Left lung (tissue), 10 donors: ENCODE data around the gene ASB6. TPM values are rescaled to one million over a fixed set of nuclear protein-coding genes. Genes with fewer than 3 reads are reported as not detected.
A peak's percentile ranks its signal among the peaks of the same experiment; 100 is the strongest.

ENCODE experiments used
- ATAC-seq: fragments of 200-7000 bp; cut with Tn5 transposase; one replicate; pipeline ENCODE4 v1.9.1; 2020; ENCODE audit warnings: moderate library complexity
- DNase-seq, 4 donors: peaks; one replicate each; pipeline ENCODE4 v3.0.0-alpha.2; 2013 to 2020
- H3K27ac ChIP-seq, 2 donors: fragments of 200-600 bp; sonication (generic) in 1 of 2; one replicate each; pipeline versions ENCODE4 v1.5.0 to v1.8.0; 2020 to 2021
- H3K27me3 ChIP-seq, 2 donors: fragments of 200-600 bp; sonication (generic) in 1 of 2; one replicate each; pipeline versions ENCODE4 v1.5.0 to v1.8.0; 2020 to 2021
- H3K36me3 ChIP-seq, 2 donors: fragments of 200-600 bp; sonication (generic) in 1 of 2; one replicate each; pipeline versions ENCODE4 v1.5.0 to v1.8.0; 2020 to 2021
- H3K4me1 ChIP-seq, 2 donors: fragments of 200-600 bp; one replicate each; pipeline ENCODE4 v1.8.0; 2021
- H3K4me3 ChIP-seq, 2 donors: fragments of 200-600 bp; sonication (generic) in 1 of 2; one replicate each; pipeline versions ENCODE4 v1.5.0 to v1.8.0; 2020 to 2021; ENCODE audit warnings: mild to moderate bottlenecking in 1 of 2
- H3K9me3 ChIP-seq, 2 donors: fragments of 200-600 bp; sonication (generic) in 1 of 2; one replicate each; pipeline versions ENCODE4 v1.5.0 to v1.8.0; 2020 to 2021
- CTCF ChIP-seq, 2 donors: fragments of 200-600 bp; sonication (generic) in 1 of 2; IDR thresholded peaks; one replicate each; pipeline versions ENCODE4 v1.5.0 to v1.8.0; 2021; ENCODE audit warnings: antibody characterized with exemption in 2 of 2
- intact Hi-C, 2 donors: fragments of 100-400 bp; cut with DNase I; formaldehyde crosslinking; loops; one replicate each; pipeline versions ENCODE4 v1.11.2 to v1.14.2; 2022
- polyA plus RNA-seq, 6 donors: library from polyadenylated mRNA; unstranded; fragments of 120-200 nt; gene quantifications; one replicate each; pipeline ENCODE4 v1.2.1, GENCODE V29; 2013; ENCODE audit not compliant: insufficient read length in 6 of 6
- total RNA-seq, 2 donors: library from RNA; stranded (reverse); fragmentation: NEBNext Ultra II Directional; extraction: Animal tissue kit (Norgen Biotek cat#: 25700); gene quantifications; one replicate each; pipeline ENCODE4 v1.2.1, GENCODE V29; 2021
- donor health status: DM: no; HTN: yes; CAD: no.
- donor health status: DM: no; HTN: no; CAD: no.

Gene ASB6
- total and polyA plus RNA-seq, 8 donors, result 14.0 to 18.0 (median 15.7) TPM

- no peak for TF ChIP-seq CTCF (IDR thresholded peaks at IDR 0.05)
- H3K27me3 ChIP-seq, result no peaks in the 10 kb centered on the region
- DNase-seq (no peak), ATAC-seq (no peak)
- H3K4me1 ChIP-seq, result peaks cover 15 to 45% of the 10 kb centered on the region in 2 donors
- intact Hi-C loops, result loop anchor here (5.0 to 10.0 kb wide), 2 partner anchors 62 to 110 kb away; no protein-coding TSS in a partner anchor
- H3K9me3 ChIP-seq, result no peaks in the 10 kb centered on the region
- peak overlapping the region; percentile 36 to 85 for H3K27ac ChIP-seq
- no peaks in the 10 kb centered on the region for H3K36me3 ChIP-seq
- no peak overlapping the region for H3K4me3 ChIP-seq
These were observed 34.9 kb downstream of the ASB6 start for GRCh38 chr9:129607027-129607387.

DNA sequence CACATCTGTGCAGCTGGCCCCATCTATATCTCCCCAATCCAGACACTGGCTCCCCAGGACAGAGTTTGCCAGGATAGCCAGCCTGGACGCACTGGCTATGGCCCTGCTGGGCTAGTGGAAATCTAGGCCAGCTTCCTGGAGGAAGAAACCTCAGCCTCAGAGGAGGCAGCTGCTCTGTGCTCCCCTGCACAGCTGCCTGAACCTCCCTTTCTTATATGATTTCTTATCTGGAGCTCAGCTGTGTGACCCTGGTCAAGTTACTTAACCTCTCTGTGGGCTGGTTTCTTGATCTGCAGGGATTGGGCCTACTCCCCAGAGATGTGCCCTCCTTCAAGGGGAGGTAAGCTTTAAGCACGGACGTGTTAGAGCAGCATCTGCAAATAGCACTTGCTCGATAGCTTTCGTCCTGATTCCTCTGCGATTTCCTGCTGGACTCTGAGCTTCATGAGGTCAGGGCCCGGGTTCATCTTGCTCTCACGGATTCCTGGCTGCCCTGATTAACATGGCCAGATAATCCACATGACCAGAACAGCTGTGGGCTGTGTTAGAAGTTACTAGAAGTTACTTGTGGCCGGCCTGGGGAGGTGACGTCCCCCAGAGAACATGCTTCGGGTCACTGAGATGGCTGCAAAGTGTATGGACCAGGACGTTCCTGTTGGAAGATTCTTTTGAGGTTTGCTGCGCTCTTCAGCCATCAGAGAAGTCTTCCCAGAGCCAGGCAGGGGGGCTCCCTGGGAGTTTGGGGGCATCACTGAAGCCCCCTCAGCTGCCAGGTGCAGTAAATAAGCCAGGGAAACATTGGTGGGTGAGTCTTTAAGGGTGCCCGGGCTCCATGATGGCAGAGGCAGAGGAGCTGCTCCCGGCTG, 35.6 kb downstream of the ASB6 start:
- intact Hi-C loops, result loop anchor here (5.0 to 10.0 kb wide), 2 partner anchors 62 to 109 kb away; no protein-coding TSS in a partner anchor
- TF ChIP-seq CTCF (IDR thresholded peaks at IDR 0.05), result no peak
- Histone ChIP-seq H3K36me3 (no peaks in the 10 kb centered on the region), H3K4me1 (peaks cover 15 to 43% of the 10 kb centered on the region in 2 donors), H3K27me3 (no peaks in the 10 kb centered on the region), H3K9me3 (no peaks in the 10 kb centered on the region), H3K27ac (peak overlapping the region; percentile 36 to 85), H3K4me3 (no peak overlapping the region)
- DNase-seq (no peak), ATAC-seq (no peak)

DNA sequence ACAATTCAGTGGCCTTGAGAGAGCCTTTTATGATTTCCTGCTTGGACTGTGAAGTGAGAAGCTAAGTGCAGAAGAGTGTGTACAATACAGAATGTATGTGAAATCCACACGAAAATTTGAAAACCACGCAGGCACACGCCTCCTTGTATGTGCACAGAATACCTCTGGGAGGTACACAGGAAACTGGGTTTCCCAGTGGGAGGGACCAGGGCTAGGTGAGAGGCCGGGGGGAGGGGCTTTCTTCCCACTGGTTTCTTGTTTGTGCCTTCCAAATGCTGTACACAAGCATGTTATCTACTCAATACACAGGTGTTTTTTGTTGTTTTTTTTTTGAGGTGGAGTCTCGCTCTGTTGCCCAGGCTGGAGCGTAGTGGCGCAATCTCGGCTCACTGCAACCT, 37.2 kb downstream of the ASB6 start:
- H3K4me1 ChIP-seq, result peaks cover 7 to 39% of the 10 kb centered on the region in 2 donors
- DNase-seq (peak in 1 of 4 donors; percentile 24), ATAC-seq (no peak)
- no peaks in the 10 kb centered on the region for H3K9me3 ChIP-seq
- no peak overlapping the region for H3K4me3 ChIP-seq
- H3K27ac ChIP-seq, result no peak overlapping the region
- intact Hi-C loops, result loop anchor here (5.0 to 10.0 kb wide), 2 partner anchors 60 to 107 kb away; no protein-coding TSS in a partner anchor
- no peak for TF ChIP-seq CTCF (IDR thresholded peaks at IDR 0.05)
- no peaks in the 10 kb centered on the region for H3K27me3 ChIP-seq
- H3K36me3 ChIP-seq, result no peaks in the 10 kb centered on the region

DNA sequence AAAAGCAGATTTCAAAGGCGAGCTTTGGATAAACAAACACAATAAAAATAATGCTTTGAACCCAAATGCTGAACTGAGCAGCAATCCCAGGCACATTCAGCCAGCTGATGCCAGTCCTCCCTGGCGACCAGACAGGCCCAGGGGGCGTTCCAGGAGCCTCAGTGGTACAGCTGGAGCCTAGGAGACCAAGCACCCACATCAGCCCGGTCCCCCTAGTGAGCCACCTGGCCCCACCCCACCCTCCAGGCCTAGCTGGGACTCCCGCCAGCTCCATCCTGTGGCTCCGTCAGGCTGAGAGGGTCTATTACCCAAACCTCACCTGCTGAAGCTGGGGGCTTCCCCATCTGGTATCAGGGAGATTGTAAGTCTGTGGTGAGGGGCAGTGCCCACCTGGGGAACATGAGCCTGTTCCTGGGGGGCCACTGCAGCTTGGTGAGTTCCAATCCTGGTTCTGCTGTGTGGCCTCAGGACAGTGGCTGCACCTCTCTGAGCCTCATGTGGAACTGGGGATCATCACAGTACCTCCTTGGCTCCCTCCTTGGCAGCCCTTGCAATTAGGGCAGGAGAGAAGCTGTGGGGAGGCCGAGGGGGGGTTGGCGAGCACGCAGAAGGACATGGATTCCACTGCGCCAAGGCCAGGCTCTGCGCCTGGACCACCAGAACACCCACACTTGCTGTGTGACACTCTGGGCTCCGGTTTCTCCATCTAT, 37.7 kb downstream of the ASB6 start:
- Histone ChIP-seq H3K27me3 (no peaks in the 10 kb centered on the region), H3K9me3 (no peaks in the 10 kb centered on the region), H3K4me3 (no peak overlapping the region), H3K27ac (no peak overlapping the region), H3K4me1 (peaks cover 7 to 33% of the 10 kb centered on the region in 2 donors), H3K36me3 (no peaks in the 10 kb centered on the region)
- ATAC-seq, result no peak
- intact Hi-C loops, result loop anchor here in 1 of 2 donors (10.0 kb wide), 1 partner anchor 59 kb away; no protein-coding TSS in a partner anchor
- peak in 1 of 4 donors; percentile 69 for DNase-seq
- no peak for TF ChIP-seq CTCF (IDR thresholded peaks at IDR 0.05)
